AML-193 (cell line): Measurements from ENCODE around the gene METTL8.
"Not testable (repeated sequence)": the region's sequence is repeated elsewhere in the genome, so short reads cannot be mapped to it uniquely, and the experiment has no call there.

Experiments used
- DNase-seq, 2 experiments: peaks; one replicate each; lab custom pipeline; 2025; lab: John Stamatoyannopoulos, UW

METTL8 gene

GRCh38 chr2:171311589-171311988, 122.2 kb downstream of the METTL8 start:
- not testable (repeated sequence) for DNase-seq

- DNase-seq, result no peak
Observed at GRCh38 chr2:171310889-171311288, 122.9 kb downstream of the METTL8 start.

GRCh38 chr2:171309455-171310286, 124.1 kb downstream of the METTL8 start:
- no peak for DNase-seq

- DNase-seq, result no peak
Observed at GRCh38 chr2:171308280-171309054, 125.3 kb downstream of the METTL8 start.

- no peak for DNase-seq
Observed at GRCh38 chr2:171307560-171307959, 126.2 kb downstream of the METTL8 start.

GRCh38 chr2:171297956-171298355, 135.8 kb downstream of the METTL8 start:
- no peak for DNase-seq

- no peak for DNase-seq
Observed at GRCh38 chr2:171294608-171295007, 139.2 kb downstream of the METTL8 start.

GRCh38 chr2:171293661-171294060, 140.1 kb downstream of the METTL8 start:
- DNase-seq, result no peak

GRCh38 chr2:171289991-171290390, 143.8 kb downstream of the METTL8 start:
- no peak for DNase-seq

GRCh38 chr2:171289316-171289715, 144.5 kb downstream of the METTL8 start:
- no peak for DNase-seq

- DNase-seq, result peak; percentile 6 to 25
Observed at GRCh38 chr2:171287611-171288010, 146.2 kb downstream of the METTL8 start.

- no peak for DNase-seq
Observed at GRCh38 chr2:171287036-171287571, 146.7 kb downstream of the METTL8 start.

- no peak for DNase-seq
Observed at GRCh38 chr2:171281110-171281509, 152.7 kb downstream of the METTL8 start.

GRCh38 chr2:171279983-171280790, 153.6 kb downstream of the METTL8 start:
- DNase-seq, result peak; percentile 62 to 68

- DNase-seq, result no peak
Observed at GRCh38 chr2:171274757-171275156, 159.0 kb downstream of the METTL8 start.

- DNase-seq, result peak; percentile 27 to 31
Observed at GRCh38 chr2:171271971-171272436, 161.8 kb downstream of the METTL8 start.

- DNase-seq, result no peak
Observed at GRCh38 chr2:171271386-171271785, 162.4 kb downstream of the METTL8 start.

- no peak for DNase-seq
Observed at GRCh38 chr2:171267855-171268629, 165.7 kb downstream of the METTL8 start.
